ENCODE measurements around the gene LARP4B.

The LARP4B gene

DNA sequence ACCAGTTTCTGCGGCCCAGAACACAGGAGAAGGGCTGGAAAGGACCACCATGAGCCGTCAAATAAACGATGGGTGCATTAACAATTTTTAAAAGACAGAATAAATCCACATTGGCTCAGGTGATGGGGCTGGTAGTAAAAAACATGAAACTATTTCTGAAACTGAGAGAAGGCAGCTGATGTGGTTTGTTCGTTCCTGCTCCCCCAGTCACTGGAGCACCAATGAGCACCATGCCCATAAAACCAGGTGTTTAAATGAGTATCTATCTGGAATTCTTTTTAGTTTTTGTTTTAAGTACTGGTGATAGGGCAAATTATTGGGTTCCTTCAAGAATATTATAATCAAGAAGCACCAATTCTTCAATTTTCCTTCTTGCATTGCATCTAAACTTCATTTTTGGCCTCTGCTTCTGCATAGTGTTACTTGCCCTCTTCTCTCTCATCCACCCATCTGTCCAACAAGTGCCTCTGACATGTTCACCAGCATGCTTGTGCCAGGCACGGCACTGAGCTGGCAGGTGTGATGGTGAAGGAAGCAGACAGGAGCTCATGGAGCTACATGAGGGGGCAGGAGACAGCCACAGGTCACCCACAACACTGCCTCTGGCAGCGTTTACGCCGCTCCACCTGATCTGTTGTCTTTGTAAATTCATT, 65.5 kb downstream of the LARP4B start:
- no peak for DNase-seq

DNA sequence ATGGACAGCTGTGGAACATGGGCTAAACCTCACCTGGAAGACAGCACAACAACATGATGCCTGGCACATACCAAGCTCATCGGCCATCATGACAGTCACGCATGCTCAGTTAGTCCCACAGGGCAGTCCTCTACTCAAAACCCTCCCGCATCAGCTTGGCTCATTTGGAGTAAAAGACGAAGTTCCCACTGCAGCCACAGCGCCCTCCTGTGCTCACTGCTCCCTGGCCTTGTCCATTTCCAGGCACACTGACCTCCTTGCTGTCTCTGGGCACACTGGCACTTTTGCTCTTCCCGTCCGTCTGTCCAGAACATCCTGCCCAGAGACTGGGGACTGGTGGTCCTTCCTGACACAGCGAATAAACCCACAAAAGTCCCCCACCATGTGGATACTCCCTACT, 66.2 kb downstream of the LARP4B start:
- no peak for DNase-seq

DNA sequence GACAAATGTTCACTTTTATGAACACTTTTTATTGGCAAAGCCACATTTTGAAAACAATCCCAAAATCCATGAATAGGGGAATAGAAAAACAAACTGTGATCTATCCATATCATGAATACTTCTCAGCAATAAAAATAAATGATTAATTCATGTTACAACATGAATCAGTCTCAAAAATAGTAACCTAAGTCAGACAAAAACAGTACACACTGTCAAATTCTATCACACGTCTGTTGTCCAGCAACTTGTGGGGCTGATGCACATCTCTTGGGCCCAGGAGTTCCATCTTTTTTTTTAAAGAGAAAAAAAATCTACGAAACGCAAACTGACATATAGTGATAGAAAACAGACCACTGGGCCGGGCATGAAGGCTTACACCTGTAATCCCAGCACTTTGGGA, 71.0 kb downstream of the LARP4B start:
- no peak for DNase-seq

DNA sequence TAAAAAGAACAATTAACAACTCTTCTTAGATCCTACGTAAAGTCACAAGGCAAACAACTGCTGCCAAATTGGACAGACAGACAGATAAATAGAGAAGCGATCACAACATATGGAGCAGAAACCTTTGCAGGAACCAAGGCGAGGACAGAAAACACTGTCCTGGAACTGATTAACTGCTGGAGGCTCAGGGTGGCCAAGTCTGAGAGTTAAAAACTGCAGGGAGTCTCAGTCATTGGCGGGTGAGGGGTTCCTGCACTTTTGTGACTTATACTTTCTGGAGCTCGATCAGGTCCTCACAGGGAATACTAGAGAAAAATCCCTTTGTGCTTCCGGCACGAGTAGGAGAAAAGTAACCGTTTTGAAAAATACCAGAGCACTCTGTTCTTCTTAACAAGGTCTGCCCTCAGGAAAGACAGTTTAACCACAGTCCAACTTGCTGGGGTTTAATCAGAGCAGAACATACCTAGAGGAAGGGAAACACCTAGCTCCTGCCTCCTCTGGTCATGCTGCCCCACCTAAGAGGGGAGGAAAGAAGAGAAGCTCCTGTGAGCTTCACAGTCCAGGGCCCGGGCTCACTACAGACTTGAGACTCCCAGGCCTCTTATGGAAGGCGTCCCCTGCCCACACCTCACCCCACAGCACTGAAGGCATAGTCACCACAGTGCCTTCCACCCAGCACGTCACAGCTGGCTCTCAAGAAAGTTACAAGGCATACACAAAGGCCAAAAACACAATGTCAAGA, 74.9 kb downstream of the LARP4B start:
- DNase-seq, result no peak

DNA sequence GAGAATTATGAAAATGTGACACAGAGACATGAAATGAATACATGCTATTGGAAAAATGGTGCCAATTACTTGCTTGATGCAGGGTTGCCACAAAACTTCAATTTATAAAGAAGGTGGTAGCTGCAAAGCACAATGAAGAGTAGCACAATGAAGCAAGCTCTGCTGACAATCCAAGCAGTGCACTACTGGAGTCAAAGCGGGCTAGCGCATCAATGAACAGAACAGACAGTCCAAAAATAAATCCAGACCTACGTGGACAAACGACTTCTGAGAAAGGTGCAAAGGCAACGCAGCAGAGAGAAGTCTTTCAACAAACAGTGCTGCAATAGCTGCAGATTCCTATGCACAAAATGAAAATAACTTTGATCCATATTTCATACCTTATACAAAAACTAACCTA, 75.8 kb downstream of the LARP4B start:
- DNase-seq, result no peak

DNA sequence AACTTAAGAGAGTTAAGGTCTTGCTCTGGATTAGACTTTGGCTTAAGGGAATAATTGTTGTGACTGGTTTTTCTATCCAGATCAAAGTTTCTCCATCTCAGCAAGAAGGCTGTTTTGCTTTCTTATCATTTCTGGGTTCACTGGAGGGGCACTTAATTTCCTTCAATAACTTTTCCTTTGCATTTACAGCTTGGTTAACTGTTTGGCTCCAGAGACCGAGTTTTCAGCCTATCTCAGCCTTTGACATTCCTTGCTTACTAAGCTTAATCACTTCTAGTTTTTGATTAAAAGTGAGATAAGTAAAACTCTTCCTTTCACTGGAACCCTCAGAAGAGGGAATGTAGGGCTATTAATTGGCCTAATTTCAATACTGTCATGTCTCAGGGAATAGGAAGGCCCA, 76.4 kb downstream of the LARP4B start:
- no peak for DNase-seq

DNA sequence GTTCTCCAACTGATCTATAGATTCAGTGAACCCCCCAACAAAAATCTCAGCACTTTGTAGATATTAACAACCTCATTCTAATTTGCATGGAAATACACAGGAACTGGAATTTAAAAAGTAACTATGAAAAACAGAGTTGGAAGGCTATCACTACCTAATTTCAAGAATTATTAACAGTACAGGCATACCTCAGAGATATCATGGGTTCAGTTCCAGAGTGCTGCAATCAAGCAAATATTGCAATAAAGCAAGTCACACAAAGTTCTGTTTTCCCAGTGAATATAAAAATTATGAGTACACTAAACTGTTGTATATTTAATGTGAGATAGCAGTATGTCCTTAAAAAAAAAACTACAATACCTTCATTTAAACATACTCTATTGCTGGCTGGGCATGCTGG, 78.5 kb downstream of the LARP4B start:
- no peak for DNase-seq

DNA sequence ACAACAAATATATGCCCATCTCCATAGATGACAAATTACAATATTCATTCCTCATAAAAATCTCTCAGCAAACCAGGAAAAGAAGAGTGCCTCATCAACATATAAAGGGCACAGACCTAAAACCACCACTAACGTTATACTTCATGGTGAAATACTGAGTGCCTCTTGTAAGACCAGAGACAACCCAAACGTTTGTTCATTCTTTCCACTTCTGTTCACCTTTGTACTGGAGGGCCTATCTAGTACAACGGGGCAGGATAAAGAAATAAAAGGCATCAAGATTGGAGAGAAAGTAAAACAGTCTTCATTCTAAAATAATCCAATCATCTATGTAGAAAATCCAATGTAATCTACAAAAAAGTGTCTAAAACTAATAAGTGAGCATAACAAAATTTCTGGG, 79.1 kb downstream of the LARP4B start:
- DNase-seq, result no peak

DNA sequence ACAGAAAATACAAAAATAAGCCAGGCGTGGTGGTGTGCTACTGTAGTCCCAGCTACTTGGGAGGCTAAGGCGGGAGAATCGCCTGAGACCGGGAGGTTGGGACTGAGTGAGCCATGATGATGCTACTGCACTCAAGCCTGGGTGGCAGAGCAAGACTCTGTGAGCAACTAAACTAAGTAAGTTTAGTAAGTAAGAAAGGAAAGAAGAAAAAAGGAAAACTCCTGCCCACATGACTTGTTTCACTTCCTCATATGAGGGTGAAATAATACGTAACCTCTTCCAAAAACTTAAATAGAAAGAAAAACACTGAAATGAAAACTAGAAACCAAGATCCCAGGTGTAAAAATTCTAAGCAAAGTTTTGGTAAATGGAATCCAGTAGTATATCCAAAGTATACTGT, 79.6 kb downstream of the LARP4B start:
- peak; percentile 6 to 51 (median 36) for DNase-seq

DNA sequence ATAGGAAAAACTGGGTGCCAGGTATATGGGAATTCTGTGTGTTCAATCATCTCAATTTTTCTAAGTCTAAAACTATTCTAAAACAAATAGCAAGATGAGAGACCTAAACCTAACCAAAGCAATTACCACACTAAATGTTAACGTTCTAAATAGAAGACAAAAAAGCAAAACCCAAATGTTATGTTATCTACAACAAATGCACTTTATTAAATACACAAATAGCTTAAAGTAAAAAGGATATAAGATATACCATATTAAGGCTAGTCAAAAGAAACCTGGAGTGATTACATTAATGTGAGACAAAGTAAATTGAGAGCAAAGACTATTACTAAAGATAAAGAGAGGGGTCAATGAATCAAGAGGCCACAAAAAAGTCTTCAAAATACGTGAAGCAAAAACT, 81.4 kb downstream of the LARP4B start:
- no peak for DNase-seq

DNA sequence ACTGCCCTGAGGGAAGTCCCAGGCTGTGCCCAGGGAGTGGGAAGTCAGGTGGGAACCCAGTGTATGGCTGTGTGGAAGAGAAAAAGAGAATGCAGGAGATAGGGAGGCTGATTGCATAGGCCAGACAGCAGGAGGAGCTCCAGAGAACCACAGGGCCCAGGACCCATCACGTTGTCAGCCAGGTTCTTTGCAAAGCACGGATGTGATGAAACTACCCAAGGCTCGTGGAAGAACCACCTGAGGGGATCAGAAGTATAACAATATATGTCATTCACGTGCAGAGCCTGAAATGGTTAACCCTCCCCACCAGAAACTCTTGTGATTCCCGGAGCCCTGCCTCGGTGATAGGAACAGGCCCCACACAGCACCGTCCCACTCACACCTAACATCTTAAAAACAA, 83.6 kb downstream of the LARP4B start:
- no peak for DNase-seq

DNA sequence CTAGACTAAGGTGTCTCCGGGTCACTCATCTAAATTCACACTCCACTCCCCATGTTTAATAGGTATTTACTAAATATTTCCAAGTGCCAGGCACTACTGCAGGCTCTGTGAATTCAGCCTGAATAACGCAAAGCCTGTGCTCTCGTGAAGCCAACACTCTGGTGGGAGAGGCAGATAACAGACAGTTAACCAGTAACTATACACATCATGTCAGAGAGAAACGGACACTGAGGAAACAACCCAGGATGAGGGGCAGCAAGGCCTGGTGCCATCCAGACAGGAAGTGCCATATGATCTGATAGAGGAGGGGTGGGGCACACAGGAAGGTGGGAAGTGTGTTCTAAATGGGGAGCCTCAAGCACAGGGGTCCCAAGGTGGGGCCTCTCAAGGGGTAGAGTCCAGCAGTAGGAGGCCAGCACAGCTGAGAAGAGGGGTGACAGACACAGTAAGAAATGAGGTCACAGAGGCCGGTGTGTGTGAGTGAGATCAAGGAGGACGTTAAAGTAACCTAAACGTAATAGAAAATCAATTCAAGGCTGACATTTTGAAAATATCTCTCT, 85.3 kb downstream of the LARP4B start:
- DNase-seq, result no peak

DNA sequence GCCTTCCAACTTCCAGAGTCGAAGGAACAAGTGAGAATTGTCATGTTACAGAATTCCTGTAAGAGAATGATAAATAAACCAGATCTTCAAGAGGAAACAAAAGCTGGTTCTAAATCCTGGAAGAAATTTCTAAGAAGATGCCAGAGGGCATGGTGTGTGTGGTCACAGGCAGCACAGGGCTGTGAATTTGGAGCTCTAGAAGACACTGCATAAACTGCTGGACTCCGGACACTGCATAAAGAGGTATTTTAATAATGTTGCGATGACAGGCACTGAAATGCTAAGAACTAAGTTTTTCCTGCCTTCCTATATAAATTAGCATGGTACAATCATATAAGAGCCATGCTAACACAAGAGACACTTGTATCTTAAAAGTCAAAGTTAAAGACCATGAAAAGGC, 86.0 kb downstream of the LARP4B start:
- no peak for DNase-seq

DNA sequence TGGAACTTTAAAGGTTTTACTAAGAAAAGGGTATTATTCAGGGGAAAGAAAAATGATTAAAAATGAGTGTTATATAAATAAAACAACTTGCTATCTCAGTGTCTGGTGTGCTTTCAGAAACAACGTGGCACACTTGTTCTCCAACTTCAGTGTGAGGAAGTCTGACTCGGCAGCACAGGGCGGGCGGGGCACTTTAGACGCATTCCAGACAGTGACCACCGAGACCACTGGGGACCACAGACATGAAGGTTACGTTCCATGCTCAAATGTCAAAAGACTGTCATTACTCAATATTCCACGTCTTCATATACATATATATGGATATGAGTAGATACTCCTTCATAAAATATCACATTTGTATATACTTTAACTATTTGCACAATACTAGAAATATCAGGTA, 87.0 kb downstream of the LARP4B start:
- no peak for DNase-seq

DNA sequence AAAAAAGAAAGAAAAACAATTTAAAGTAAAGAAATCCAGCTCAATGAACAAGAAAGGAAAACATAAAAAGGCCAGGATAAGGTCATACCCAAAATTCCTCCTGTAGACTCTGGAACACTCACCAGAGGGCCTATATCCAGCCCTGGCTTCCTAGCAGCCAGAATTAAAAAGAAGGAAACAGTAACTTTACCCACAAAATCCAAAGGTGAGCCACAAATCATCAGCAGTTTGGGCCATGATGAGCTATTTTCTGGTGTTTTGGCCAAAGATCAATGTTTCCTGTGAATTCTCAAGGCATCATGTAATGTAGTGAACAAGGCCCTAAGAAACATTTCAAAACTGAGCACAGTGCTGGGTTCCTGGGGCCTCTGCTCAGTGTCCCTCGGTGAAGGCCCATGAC, 87.8 kb downstream of the LARP4B start:
- no peak for DNase-seq

DNA sequence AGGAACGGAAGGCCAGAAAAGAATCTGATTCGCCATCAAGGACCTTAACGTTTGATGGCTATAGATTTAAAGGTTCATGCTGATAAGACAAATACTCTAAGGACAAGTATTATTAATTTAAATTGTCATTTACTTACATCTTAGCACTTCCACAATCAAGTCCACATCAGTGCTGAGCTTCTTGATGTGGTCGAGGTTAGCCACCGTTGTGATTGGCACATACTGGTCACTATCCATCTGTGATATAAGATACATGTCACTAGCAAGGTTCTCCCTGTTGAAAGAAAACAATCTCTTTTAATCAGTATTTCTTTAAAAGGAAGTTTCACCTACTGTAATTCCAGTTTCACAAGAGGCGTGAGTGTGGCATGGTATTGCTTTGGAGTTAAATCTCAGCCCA, 88.7 kb downstream of the LARP4B start:
- no peak for DNase-seq

DNA sequence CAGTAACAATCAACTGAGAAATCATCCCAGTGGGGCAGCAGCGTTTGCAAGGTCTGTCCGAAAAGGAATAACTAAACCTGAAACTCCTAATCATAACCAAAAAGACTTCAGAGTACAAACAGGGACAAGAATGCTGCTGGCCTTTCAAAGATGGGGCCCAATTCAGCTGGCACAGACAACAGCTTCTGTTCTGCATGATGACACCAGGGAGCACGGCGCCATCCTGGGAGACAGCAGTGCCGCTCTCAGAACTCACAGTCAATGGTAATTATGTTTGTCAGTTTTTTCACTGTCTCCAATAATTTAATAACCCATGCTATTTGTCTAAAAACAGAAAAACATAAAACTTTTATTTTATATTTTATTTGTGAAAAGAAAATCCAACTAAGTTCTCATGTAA, 90.0 kb downstream of the LARP4B start:
- DNase-seq, result no peak

DNA sequence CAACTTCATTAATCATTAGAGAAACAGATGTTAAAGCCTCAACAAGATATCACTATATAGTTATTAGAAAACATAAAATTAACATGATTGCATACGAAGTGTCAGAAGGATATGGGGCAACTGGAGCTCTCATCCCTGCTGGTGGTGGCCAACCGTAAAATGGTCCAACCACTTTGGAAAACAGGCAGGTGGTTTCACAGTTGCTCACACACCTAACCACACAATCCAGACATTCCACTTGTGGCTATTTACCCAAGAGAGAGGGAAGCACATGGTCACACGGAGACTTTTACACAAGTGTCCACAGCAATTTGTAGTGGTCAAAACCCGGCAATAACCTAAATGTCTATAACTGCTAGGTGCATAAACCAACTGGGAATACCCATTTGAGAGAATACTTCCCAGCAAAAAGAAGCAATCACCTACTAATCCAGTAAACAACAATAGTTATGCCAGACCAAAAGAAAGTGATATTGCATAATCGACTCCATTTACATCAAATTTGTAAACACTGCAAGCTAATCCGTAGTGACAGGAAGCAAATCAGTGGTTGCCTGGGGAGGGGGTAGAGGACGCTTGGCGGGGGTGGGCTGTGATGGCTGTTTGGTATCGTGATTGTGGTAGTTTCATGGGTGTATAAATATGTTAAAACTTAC, 91.8 kb downstream of the LARP4B start:
- DNase-seq, result no peak

DNA sequence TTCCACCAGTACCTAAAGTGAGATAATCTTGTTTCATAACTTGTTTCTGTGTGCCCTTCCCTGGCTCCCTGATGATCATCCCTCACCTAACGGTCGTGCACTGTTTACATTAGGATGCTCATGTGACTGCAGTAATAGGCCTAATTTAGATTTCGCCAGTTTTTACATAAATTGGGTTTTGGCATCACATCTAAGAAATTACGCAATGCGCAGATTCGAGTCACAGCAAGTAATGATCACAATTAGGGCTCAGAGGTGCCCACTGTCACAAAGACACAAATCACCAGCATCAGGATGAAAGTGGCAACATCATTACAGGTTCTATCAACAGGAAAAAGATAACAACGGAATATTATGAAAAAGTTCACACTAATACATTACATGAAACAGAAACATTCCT, 94.7 kb downstream of the LARP4B start:
- no peak for DNase-seq

DNA sequence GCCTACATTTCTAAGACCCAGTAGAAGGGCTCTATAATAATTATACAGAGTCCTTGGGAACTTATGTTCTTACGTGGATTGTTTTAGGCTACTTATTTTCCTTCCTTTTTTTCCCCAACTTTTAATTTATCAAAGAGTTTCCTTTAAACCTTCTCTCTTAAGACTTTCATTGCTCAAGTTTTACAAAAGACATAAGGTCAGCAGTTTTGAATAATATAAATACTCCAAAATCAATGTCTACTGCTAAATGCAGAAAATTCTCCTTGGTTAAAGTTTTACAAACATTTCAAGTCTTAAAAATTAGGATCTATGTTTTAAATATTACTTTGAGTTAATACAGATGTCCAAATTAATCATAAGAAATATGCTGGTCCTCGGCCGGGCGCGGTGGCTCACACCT, 97.0 kb downstream of the LARP4B start:
- DNase-seq, result no peak

DNA sequence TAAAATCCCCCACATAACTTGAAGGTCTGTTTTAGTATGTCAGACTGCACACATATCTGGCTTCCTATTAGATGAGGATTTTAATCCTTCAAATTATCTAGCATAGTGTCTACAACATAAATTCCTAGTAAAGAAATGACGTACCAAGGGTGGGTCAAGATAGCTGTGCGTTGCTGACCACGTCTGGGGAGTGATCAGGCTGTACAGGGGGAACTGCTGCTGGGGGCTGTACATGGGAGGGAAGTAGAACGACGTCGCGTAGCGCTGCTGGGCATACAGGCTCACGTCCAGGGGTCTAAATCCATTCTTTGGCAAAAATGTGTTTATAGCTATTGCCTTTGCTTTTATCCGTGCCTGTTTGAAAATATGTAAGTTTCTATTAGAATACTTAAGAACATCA, 102.3 kb downstream of the LARP4B start:
- no peak for DNase-seq

DNA sequence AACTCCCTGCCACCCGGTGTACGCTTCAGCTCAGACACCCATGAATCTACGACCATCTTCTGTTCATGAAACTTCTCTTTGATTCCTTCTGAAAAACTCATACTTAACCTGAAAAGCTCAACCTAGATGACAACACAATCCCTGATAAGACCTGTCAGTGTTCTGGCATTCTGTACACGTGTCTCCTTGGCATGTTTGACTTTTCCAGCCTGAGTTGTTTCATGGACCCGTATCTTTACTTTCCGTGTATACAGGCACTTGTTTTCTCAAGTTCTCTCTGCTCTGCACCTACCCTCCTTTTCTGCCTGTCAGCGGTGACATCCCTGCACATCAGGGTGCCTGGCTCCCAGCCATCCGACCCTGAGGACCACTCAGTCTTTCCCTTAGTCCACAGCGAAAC, 103.3 kb downstream of the LARP4B start:
- no peak for DNase-seq

DNA sequence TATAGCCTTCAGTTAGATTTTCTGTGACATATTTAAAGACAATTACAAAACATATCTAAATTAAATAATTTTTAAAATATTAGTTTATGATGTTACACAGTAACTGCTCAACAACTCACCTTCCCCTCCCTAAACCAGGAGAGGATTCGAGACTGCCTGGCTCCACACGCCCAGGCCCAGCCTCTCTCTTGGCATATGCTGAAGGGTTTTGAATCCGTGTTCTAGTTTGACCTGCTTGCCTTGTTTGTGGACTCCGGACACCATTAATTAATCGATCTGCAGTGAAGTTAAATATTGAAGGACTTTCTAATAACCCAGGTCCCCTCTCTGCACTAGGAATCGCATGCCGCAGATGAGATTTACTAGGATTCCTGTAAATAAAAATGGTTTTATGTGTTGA, 106.6 kb downstream of the LARP4B start:
- no peak for DNase-seq

DNA sequence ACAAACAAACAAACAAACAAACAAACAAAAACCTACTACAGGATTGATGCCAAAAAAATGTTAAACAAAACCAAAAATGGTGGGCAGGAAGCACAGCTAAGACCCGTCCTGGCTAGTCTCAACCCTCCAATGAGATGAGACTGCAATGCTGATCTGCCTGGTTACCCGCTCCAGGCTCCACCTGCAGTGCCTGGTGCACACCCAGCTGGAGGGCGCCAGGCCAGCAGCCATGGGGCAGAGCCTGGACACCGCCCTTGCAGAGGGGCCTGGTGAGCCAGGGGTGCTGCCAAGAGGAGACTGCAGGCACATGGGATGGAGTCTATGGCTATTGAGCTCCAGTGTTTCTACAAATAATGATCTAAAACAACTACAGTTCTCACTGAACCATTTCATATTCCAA, 107.0 kb downstream of the LARP4B start:
- DNase-seq, result no peak
